GM18520 (cell line): ENCODE results near the gene ADM.

ENCODE experiments used
- ATAC-seq: cut with Tn5 transposase; IDR thresholded peaks from one replicate; pipeline ENCODE4 v1.9.1; 2021; ENCODE audit not compliant: unreplicated experiment

The ADM gene

DNA sequence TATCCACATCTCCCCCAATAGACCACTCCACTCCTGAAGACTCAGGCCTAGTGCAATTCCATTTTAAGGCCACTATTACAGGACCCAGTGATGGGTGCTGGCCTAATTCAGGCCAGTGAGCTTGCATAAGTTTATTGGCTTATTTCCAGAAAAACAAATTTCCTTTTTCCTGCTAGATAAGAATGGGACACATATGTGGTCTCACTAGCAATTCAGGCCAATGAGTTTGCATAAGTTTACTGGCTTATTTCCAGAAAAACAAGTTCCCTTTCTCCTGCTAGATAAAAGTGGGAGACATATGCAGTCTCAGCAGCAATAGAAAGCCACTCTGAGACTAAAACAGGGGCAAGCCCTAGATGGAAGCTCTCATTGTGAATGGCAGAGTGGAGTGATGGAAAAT is 22.4 kb downstream of the ADM start:
- ATAC-seq, result no peak

DNA sequence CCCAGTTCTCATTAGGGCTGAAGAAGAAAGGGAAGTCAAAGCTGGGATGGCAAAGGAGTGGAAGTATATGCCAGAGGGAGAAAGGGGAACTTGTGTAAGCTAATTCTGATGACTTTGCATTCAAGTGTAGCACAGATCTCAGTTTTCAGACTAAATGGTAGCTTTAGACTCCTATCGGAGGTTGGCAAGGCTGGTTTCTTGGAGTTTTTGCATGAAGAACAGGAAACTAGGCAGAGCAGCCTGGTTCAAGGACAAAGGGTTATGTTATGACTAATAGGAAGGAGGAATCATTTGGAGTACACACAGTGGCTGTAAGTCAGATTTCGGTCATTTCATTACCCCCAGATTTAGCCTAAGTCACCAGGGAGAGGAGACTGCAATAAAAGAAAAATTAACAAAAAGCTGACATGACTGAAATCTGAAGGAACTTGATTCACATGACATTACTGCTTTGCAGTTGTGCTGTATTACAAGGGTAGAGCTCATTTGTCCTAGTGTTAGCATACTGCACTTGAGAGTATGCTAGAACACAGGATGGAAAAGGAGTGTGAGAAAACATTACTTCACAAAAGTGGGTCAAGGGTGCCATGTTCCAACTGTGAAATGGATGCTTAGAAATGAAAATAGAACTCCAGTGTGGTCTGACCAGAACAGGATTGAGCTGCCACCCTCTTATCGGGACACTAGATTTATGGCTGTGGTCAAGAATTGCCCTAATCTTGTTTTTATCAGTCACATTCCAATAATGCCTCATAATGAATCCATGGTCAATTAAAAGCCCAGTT is 23.6 kb downstream of the ADM start:
- ATAC-seq, result no peak

DNA sequence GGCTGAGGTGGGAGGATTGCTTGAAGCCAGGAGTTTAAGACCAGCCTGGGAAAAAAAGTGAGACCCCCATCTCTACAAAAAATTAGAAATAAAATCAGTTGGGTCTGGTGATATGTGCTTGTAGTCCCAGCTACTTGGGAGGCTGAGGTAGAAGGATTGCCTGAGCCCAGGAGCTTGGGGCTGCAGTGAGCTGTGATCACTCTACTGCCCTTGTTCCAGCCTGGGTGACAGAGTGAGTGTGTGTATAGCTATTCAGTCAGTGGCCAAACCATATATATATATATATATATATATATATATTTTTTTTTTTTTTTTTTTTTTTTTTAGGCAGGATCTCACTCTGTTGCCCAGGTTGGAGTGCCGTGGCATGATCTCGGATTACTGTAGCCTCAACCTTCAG is 24.5 kb downstream of the ADM start:
- no peak for ATAC-seq

DNA sequence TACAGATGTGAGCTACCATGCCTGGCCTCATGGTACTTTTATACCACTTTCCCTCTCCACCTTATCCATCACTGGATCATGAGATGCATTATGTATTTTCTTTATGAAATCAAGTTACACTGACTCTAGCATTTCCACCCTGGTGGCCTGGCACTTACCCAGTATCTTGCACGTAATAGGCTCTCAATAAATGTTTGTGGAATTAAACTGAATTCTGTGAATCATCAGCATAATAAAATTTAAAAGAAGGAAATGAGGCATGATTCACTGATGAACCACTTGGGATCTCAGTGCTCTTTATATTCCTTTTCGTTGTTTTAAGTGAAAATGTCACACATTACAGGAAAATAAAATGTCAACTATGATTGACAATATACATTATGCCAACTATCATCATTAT is 25.1 kb downstream of the ADM start:
- no peak for ATAC-seq

DNA sequence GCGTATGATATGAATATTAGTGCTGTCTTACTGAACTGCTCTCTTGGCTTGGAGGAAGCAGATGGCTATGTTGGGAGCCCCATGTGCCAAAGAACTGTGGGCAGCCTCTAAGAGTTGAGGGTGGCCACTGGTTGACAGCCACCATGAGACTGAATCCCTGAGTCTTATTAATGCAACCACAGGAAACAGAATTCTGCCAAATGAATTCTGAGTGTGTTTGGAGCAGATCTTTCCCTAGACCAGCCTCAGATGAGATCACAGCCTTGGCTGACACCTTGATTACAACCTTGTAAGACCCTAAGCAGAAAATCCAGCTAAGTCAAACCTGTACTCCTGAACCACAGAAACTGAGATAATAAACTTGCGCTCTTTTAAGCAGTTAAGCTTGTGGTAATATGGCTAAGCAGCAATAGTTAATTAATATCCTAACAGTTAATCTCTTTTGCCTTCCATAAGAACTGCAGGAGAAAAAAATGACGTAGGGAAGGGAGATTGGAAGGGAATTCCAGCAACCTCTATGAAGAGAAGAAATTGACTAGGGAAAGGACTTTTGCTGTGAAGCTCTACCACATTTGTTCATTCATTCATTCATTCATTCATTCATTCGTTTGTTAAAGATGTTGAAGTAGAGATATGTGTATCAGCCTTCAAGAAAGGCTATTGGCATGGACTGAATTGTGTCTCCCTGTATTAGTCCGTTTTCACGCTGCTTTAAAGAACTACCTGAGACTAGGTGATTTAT is 26.8 kb downstream of the ADM start:
- no peak for ATAC-seq

DNA sequence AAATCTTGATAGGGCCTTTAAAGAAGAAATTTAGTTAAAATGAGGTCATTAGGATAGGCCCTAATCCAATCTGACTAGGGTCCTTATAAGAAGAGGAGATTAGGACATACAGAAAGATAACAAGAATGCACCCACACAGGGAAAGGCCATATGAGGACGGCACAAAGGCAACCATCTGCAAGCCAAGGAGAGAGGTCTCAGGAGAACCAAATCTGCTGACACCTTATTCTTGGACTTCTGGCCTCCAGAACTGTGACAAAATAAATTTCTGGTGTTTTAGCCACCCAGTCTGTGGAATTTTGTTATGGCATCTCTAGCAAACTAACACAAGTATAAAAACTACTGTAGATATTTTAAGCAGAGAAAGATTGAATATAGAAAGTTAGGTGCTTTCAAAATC is 28.6 kb downstream of the ADM start:
- ATAC-seq, result no peak

DNA sequence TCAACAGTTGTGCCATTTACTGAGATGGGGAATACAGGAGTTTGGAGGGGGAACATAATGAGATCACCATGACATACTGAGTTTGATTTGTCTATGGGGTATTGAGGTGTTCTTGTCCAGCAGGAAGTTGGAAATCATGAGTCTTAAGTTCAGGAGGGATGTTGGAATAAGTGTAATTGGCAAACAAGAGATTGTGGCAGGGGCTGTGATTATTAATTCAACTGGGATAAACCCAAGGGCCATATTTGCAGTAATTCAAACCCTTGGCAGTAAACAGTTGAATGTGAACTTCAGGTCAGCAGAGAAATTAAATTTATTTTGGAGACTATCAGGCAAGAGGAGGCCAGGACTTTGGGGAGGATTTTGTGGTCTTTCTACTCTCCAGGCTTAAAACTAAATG is 33.4 kb downstream of the ADM start:
- no peak for ATAC-seq

DNA sequence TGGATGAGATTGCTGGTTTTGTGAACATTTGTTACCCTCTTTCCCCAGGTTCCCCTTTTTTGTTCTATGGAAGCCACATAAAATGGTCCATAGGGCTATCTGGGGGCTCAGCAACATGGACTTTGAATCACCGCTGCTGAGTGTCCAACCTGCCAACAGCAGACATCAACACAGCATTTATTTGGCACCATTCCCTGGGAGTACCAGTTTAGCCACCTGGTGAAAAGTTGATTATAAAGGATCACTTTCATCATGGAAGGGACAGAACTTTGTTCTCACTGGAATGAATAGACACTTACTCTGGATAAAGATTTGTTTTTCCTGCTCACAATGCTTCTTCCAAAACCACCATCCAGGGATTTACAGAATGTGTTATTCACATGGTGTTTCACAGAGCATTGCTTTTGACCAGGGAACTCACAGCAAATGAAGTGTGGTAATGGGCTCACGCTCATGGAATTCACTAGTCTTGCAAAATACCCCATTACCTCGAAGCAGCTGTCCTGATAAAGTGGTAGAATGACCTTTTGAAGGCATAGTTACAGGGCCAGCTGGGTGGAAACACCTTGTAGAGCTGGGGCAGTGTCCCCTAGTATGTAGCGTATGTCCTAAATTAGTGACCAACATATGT is 43.9 kb downstream of the ADM start:
- no peak for ATAC-seq

DNA sequence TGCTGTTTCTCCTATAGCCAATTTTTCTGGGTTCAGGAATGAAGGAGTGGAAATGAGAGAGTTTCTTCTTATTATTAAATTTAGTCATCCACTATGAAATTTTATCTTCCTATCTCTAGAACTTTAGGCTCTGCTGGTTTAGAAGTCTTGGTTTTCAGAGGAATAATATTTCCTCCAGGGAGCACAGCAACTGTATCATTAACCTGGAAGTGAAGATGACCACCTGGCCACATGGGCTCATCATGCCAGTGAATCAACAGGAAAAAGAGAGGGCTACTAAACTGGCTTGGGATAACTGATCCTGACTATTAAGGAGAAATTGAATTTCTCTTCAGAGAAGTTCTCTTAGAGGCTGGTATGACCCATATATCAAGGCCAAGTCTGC is 44.4 kb downstream of the ADM start:
- ATAC-seq, result no peak

DNA sequence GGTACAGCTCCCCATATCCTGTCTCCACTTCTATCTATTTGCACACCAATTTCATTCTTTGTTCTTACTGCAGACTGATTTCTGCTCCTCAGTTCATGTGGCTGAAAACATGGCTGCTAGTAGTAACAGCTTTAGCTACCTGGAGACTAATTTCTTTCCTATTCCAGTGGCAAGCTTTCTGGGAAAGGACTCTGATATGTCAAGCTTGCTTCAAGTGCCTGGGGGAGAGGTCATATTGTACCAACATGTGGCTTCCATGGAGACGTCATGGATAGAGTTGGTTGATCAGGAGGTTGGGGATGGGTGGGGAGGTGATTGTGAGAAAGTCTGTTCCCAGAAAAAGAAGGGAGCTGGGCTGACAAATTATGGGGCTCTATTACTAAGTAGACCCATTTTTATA is 44.9 kb downstream of the ADM start:
- no peak for ATAC-seq

DNA sequence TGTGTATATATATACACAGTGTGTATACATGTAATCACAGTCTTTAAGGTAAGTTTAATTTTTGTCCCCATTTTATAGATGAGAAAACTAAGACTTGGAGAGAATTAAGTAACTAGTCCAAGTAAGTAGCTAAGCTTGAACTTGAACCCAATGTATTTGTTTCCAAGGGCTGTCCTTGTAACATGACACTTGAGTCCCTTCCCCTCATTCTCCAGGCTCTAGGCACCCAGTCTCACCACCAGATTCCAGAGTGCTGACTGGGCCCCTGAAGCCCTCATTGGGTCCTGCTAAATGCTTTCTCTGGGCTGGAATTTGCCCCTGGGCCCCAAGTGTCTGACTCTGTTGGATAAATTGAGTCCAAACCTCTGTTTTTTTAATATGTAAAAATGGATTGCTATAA is 45.5 kb downstream of the ADM start:
- ATAC-seq, result no peak

DNA sequence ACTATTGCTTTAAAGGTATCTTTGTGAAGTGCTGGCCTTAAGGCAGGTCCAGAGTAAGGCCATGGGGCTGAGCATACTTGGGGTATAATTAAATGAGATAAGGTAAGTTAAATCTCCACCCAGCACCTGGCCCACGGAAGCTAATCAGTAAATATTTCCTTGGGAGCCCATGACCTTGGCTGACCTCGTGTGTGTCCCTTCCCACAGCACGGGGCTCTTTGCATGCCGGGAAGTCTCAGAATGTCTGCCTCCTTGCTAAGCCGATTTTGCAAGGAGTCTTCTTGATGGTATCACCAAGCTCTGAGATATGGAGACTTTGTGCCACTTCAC is 46.5 kb downstream of the ADM start:
- no peak for ATAC-seq

DNA sequence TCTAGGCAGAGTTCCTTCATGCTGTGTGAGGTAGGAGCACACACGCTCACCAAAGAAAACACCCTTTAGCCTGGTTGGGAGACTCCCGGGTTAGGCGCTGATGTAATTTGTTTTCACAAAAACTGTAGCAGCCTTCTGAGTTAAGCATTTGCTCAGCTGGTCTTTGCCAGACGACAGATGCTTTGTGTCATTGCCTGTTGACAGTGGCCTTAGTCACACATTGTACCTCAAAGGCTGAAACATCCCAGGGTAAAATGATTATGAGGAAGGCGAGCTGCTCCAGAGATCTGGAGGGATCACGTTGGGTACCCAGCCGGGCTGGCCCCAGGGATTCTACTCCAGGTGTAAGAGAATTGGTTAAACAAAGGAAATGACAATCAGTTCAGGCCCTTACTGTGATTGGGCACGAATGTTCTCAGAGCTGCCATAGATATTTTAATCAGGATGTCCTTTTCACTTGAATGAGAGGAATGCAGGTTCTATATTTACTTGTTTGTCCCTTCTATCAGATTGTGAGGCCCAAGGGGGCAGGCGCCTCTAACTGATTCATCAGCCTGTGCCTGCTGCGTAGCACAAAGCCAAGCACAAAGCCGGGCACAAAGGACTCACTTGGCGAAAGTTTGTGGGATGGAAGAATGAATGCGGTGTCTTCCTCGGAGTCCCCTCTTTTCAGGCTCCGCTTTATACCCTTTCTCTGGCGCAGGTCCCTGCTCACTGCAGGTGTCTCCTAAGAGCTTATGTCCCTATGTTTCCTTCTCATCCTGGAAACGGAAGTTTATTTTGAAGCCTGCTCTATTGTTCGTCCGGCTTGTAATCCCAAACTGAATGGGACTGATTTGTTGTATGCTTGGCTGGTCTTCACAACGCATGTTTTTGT is 47.1 kb downstream of the ADM start:
- no peak for ATAC-seq

DNA sequence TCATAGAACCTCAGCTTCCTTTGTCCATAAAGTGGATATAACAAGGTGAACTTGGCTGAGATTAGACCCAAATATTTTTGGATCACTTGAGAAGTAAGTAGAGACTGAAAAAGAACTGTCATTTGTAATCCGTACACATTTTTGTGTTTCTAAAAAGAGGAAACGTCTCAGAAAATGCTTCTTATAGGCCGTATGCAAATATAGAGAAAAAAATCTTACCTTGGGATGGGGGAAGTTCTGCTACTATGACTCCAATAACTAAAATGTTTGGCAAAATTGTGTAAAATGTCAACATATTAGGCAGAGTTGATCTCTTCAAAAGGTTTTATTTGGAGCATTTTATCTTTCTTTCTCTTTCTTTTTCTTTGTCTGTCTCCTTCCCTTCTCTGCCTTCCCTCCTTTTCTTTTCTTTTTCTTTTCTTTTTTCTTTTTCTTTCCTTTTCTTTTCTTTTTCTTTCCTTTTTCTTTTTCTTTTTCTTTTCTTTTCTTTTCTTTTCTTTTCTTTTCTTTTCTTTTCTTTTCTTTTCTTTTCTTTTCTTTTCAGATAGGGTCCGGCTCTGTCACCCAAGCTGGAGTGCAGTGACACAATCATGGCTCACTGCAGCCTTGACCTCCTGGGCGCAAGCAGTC is 48.2 kb downstream of the ADM start:
- no peak for ATAC-seq

DNA sequence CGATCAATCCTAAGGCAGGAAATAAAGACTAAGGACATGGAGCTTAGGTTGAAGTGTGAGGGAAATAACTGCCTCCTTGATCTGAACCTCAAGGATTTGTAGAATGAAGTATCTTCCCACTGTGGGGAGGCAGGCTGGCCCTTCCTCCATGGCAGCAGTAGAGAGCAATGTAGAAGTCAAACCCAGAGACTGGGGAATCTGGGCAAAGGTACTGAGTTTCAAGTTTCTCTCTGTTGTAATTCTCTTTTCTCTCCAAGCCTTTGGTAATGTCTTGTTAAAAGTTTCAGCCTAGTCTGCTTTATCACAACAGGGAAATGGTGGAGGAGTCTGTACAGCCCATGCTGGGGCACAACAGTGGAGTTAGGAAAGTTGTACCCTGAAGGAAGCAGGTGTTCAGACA is 49.5 kb downstream of the ADM start:
- ATAC-seq, result no peak

DNA sequence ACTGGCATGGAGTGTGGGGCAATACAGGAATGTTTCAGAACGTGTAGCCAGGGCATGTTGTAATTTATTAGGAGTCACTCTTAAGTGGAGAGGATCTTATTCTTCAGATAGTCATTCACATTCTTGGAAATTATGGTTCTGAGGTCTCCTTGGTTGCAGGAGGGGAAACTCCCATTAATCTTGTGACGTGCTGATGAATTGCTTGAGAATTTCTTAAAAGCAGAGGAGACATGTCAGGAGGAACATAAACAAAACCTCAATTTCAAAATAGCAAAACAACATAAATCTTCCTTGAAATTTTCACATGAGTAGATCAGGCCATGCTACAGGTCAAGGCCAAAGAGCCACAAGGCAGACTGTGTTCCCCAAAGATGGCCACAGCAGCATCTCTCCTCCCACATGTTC is 50.4 kb downstream of the ADM start:
- ATAC-seq, result no peak

DNA sequence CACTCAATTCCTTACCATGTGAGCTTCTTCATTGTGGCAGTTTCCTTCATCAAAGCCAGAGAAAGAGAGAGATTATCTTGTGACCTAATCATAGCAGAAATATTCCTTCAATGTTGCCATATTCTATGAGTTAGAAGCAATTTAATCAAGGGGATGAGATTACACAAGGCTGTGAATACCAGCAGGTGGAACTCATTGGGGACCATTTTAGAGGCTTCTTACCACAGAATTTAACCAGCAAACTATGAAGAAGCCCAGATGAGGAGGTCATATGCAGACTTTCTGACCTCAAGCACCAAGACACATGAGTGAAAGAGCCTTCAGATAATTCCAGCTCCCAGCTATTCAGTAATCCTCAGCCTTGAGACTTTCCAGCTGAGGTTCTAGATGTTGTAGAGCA is 51.3 kb downstream of the ADM start:
- no peak for ATAC-seq
